Brain microvascular endothelial cell (primary cell): ENCODE measurements around the gene AHNAK2.

Experiments
- DNase-seq: peaks from one replicate; pipeline ENCODE4 v3.0.0-alpha.2; 2020
- H3K27ac ChIP-seq: fragments of 250-450 bp; sonication (Bioruptor Pico); 2 replicates; pipeline ENCODE4 v1.5.1; 2020; ENCODE audit warnings: mild to moderate bottlenecking, moderate library complexity
- H3K27me3 ChIP-seq: fragments of 250-450 bp; sonication (Bioruptor Pico); replicated peaks from 2 replicates; pipeline ENCODE4 v1.5.1; 2020; ENCODE audit warnings: mild to moderate bottlenecking
- H3K36me3 ChIP-seq: fragments of 250-450 bp; sonication (Bioruptor Pico); replicated peaks from 2 replicates; pipeline ENCODE4 v1.5.1; 2020; ENCODE audit warnings: mild to moderate bottlenecking
- H3K4me3 ChIP-seq: 2 replicates; pipeline ENCODE4 v1.5.1; 2011; ENCODE audit warnings: low read depth, mild to moderate bottlenecking, control low read depth, low read length, moderate library complexity
- in situ Hi-C: cut with HindIII; loops from 2 replicates; pipeline ENCODE4 v1.10.0; 2017; ENCODE audit warnings: low sequenced_read_pairs, low pct_ligation_motif_present
- TF ChIP-seq, protein P1 (sequence below): IDR thresholded peaks from 2 replicates; pipeline ENCODE4 v1.5.1; 2011; ENCODE audit warnings: low read depth, mild to moderate bottlenecking, moderate library complexity, low read length, control low read depth, inconsistent platforms; ENCODE audit errors: missing control alignments

Gene AHNAK2

DNA sequence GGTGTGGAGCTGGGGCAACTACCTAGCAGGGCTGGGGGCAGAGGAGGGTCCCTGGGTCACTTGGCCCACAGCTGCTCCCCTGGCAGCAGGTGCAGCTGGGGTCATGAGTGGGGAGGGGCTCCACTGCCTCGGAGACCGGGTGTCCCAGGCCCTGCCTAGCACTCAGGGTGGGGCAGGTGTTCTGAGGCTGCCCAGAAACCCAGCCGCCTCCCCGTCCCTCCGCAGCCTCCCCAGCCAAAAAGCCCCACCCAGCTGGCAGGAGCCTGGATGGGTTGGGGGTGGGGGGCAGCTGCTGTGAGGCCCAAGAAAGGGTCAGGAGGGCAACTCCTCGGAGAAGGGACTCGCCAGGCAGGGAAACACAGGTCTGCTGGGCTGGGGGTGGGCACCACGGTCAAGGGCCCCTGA lies 11.2 kb downstream of the AHNAK2 start:
- in situ Hi-C loops, result no loop called here
- Histone ChIP-seq H3K27me3 (no peaks in the 10 kb centered on the region), H3K4me3 (no peak overlapping the region), H3K36me3 (no peaks in the 10 kb centered on the region), H3K27ac (no peak overlapping the region)
- DNase-seq, result no peak
- TF ChIP-seq, protein P1, sequence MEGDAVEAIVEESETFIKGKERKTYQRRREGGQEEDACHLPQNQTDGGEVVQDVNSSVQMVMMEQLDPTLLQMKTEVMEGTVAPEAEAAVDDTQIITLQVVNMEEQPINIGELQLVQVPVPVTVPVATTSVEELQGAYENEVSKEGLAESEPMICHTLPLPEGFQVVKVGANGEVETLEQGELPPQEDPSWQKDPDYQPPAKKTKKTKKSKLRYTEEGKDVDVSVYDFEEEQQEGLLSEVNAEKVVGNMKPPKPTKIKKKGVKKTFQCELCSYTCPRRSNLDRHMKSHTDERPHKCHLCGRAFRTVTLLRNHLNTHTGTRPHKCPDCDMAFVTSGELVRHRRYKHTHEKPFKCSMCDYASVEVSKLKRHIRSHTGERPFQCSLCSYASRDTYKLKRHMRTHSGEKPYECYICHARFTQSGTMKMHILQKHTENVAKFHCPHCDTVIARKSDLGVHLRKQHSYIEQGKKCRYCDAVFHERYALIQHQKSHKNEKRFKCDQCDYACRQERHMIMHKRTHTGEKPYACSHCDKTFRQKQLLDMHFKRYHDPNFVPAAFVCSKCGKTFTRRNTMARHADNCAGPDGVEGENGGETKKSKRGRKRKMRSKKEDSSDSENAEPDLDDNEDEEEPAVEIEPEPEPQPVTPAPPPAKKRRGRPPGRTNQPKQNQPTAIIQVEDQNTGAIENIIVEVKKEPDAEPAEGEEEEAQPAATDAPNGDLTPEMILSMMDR, result no peak

- in situ Hi-C loops, result no loop called here
- Histone ChIP-seq H3K36me3 (no peaks in the 10 kb centered on the region), H3K27ac (no peak overlapping the region), H3K4me3 (no peak overlapping the region), H3K27me3 (no peaks in the 10 kb centered on the region)
- TF ChIP-seq, protein P1, result no peak
- DNase-seq, result no peak
These were observed 11.8 kb downstream of the AHNAK2 start for GRCh38 chr14:104966261-104966865.

DNA sequence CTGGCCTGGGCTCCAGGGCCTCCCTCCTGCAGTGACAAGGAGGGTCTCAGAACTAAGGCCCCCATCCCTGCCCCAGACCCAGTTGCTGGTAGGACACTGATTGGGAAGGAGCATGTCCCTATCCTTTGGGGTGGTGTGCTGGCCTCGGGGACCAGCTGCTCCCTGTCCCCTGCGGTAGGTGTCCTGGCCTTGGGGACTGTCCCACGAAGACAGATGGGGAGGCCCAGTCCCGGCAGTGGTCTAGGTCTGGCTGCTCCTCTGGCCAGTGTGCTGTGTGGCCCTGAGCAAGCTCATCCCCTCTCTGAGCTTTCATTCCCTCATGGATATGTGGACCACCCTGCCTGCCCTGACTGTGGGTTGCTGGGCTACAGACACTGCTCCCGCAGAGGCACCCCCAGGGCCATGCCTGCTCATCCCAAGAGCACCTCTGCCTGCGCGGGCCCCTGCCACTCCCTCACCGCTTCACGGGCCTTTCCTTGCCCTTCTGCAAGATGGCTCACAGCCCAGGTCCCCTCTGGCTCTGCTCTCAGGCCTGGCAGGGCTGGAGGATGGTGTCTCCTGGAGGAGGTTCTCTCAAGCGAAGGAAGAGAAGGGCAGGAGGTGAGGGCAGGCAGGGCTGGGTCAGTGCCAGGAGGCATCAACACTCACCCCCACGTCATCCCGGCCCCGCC lies 12.5 kb downstream of the AHNAK2 start:
- Histone ChIP-seq H3K4me3 (no peak overlapping the region), H3K27ac (no peak overlapping the region), H3K27me3 (no peaks in the 10 kb centered on the region), H3K36me3 (no peaks in the 10 kb centered on the region)
- TF ChIP-seq, protein P1, result no peak
- no peak for DNase-seq
- in situ Hi-C loops, result no loop called here

- TF ChIP-seq, protein P1, result no peak
- in situ Hi-C loops, result no loop called here
- no peak overlapping the region for H3K27ac ChIP-seq
- H3K4me3 ChIP-seq, result no peak overlapping the region
- H3K27me3 ChIP-seq, result no peaks in the 10 kb centered on the region
- no peak for DNase-seq
- no peaks in the 10 kb centered on the region for H3K36me3 ChIP-seq
These were observed 13.6 kb downstream of the AHNAK2 start for GRCh38 chr14:104964546-104964945.

DNA sequence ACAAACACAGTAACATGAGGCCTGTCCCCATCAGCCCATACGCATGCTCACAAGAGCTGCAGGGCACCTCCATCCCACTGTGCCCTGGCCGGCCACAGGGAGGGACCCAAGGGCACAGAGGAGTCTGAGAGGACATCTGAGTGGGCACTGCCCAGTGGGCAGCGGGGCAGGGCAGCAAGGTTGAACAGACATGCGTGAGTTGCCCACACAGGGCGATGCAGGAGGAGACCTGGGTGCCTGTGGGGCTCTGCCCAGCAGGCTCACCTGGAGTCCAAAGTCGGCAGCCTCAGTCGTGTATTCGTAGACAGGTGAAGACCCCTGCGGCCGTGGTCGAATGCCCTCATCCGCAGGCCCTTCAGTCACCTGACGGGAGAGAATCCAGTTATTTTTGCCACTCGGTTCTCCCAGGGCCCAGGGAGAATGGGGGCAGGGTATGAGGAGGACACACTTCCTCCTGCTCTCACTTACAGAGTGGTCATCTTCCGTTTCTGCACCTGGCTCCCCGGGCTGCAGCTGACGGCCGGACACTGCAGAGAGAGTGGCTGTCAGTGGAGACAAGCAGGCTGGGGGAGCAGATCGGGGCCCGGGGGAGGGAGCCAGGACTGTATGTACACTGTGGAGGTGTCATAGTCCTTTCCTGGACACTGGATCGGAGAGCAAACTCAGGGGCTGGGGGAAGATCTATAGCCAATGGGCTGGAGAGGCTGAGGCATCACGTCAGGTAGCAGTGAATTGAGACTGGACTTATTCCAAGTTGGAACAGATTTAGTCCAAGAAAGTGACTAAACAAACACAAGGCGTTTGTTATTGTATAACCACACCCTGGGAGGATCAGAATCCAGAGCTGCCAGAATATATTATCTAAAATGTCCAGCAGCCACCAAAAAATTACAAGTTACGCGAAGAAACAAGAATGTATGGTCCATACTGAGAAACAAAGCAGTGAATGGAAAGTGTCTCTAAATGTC lies 20.7 kb downstream of the AHNAK2 start:
- H3K27me3 ChIP-seq, result no peaks in the 10 kb centered on the region
- no peak overlapping the region for H3K4me3 ChIP-seq
- no peak overlapping the region for H3K27ac ChIP-seq
- H3K36me3 ChIP-seq, result peaks cover 13% of the 10 kb centered on the region
- TF ChIP-seq, protein P1, result no peak
- no peak for DNase-seq
- in situ Hi-C loops, result no loop called here
